SK-N-MC (cell line): ENCODE results near the gene SMAD3.

ENCODE experiments used
- EZH2 ChIP-seq: fragments of 200-600 bp; sonication (generic); IDR thresholded peaks from one replicate; pipeline ENCODE4 v1.6.1; 2017; ENCODE audit warnings: antibody characterized with exemption
- FOXP2 ChIP-seq: optimal IDR thresholded peaks from 2 replicates; pipeline ENCODE3; 2011; ENCODE audit warnings: mild to moderate bottlenecking, moderate library complexity; ENCODE audit not compliant: insufficient read depth; ENCODE audit errors: extremely low read length, control extremely low read depth
- POLR2AphosphoS5 ChIP-seq: IDR thresholded peaks from 2 replicates; pipeline ENCODE4 v1.6.1; 2012; ENCODE audit warnings: mild to moderate bottlenecking, low read depth, low read length, borderline replicate concordance

GRCh38 chr15:67135494-67135893, 70.1 kb downstream of the SMAD3 start:
- no peak for TF ChIP-seq EZH2
- TF ChIP-seq POLR2AphosphoS5 = no peak
- TF ChIP-seq FOXP2 = no peak
